Medulla oblongata (tissue), 1 donor: Measurements from ENCODE around the gene BTBD17.

ENCODE experiments used
- DNase-seq: peaks from one replicate; pipeline ENCODE4 v3.0.0-alpha.2; 2015; ENCODE audit errors: extremely low spot score

BTBD17 gene

GRCh38 chr17:74359916-74360315, 1.8 kb downstream of the BTBD17 start:
- DNase-seq = no peak

GRCh38 chr17:74358697-74359096, 3.0 kb downstream of the BTBD17 start:
- DNase-seq = no peak

GRCh38 chr17:74357466-74357809, 4.2 kb downstream of the BTBD17 start:
- DNase-seq = no peak

DNA sequence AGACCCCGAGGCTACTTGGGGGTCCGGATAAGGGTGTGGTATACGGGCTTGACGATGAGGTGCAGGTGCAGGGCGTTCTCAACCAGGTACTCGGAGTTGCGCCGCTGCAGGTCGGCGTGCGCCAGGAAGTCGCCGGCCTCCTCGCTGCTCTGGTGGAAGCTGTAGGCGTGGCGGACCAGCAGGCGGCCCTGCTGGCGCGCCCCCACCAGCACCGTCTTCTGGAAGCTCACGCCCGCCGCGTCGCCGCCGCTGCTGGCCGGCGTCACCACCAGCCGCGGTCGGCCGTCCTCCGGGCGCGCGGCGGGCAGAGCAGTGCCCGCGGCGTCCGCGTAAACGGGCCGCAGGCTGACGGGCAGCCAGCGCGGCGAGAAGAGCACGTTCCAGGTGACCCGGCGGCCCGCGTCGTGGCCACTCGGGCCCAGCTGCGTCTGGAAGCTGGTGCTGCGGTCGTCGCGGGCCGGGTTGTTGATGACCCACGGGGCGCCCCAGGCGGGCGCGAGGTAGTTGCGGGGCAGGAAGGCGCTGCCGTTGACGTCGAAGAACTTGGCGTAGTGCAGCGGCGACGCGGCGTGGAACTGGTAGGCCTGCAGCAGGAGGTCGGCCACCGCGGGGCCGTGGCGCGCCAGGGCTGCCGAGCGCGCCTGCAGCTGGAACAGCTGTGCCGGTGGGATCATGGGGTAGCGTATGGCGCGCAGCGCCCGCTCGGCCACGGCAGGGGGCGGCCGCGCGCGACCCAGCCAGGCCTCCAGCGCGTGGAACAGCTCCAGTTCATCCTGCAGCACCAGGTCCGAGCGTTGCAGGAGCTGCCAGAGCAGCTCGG, 4.8 kb downstream of the BTBD17 start:
- DNase-seq = no peak

DNA sequence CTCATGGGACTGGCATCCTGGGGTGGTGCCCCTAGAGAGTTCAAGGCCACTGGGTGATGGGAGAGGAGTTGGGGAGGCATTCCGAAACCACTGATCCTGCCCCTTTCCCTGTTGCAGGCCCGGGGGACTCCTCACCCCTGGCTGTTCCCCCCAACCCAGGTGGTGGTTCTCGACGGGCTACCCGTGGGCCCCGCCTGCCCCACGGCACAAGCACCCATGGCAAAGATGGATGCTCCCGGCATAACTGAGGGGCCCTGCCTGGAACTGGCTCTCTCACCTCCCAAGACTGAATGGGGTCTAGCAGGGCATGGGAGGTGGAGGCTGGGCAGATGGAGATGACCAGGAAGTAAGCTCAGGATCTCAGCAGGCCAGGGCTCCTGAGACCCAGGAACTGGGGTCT, 6.6 kb downstream of the BTBD17 start:
- no peak for DNase-seq

- no peak for DNase-seq
Observed at GRCh38 chr17:74354561-74354960, 7.1 kb downstream of the BTBD17 start.

DNA sequence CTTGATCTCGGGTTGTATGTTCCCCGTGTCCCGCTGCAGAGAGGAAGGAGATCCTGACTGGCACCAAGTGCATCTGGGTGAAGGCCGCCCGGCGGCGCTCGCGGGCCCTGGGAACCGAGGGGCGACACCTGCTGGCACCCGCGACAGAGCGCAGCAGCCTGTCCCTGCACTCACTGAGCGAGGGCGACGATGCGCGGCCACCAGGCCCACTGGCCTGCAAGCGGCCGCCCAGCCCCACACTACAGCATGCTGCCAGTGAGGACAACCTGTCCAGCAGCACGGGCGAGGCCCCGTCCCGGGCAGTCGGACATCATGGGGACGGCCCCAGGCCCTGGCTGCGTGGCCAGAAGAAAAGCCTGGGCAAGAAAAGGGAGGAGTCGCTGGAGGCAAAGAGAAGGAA, 7.5 kb downstream of the BTBD17 start:
- DNase-seq = no peak

- no peak for DNase-seq
Observed at GRCh38 chr17:74353446-74354060, 8.1 kb downstream of the BTBD17 start.

DNA sequence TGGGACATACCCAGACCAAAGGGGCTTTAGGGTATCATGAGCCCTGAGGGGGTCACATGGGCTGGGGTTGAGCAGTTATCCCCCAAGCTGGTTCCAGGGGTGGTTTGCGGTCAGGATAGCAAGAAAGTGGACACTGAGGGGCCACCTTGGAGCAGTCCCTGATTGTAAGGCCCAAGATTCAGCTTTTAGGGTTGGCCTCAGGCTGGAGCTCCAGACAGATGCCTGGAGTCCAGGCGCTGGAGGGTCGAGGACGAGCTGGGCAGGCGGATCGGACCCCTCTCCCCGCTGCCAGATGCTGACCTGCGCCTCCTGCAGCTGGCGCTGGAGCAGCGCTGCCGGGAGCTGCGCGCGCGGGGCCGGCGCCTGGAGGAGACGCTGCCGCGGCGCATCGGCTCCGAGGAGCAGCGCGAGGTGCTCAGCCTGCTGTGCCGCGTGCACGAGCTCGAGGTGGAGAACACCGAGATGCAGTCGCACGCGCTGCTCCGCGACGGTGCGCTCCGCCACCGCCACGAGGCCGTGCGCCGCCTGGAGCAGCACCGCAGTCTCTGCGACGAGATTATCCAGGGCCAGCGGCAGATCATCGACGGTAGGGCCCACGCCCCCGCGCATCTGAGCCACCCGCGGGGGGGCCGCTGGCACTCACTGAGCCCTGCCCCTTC, 10.0 kb downstream of the BTBD17 start:
- no peak for DNase-seq

GRCh38 chr17:74350486-74350885, 11.2 kb downstream of the BTBD17 start:
- no peak for DNase-seq

- no peak for DNase-seq
Observed at GRCh38 chr17:74349120-74349519, 12.5 kb downstream of the BTBD17 start.

DNA sequence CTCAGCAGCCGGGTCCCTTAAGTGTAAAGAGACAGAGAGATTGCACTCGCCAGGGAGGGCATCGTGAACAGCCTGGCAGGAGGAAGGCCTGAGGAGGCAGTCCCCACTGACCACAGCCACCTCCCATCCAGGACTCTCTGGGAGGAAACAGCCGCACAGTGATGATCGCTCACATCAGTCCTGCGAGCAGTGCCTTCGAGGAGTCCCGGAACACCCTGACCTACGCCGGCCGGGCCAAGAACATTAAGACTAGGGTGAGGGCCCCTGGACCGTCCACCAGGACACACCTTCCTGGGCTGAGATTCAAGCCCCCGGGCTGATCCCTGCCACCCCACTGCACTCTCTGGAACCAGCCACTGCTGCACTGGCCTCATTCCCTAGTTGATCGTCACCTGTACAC, 14.0 kb downstream of the BTBD17 start:
- no peak for DNase-seq

- DNase-seq = no peak
Observed at GRCh38 chr17:74345433-74346241, 16.0 kb downstream of the BTBD17 start.

DNA sequence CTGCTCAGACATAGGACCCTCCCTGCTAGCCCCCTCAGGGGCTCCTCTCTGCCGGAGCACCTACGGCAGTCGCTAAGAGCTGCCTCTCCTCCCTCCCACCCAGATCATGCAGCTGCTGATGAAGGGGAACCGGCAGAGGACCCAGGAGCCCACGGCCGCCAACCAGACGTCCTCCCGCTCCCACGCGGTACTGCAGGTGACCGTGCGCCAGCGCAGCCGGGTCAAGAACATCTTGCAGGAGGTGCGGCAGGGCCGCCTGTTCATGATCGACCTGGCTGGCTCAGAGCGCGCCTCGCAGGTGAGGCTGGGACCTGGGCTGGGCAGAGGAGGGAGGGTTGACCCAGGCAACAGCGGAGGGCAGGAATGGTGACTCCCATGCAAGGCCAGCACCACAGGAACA, 17.0 kb downstream of the BTBD17 start:
- no peak for DNase-seq

GRCh38 chr17:74343526-74344284, 18.0 kb downstream of the BTBD17 start:
- DNase-seq = no peak

- DNase-seq = no peak
Observed at GRCh38 chr17:74343121-74343520, 18.5 kb downstream of the BTBD17 start.

GRCh38 chr17:74342224-74342623, 19.4 kb downstream of the BTBD17 start:
- DNase-seq = no peak

DNA sequence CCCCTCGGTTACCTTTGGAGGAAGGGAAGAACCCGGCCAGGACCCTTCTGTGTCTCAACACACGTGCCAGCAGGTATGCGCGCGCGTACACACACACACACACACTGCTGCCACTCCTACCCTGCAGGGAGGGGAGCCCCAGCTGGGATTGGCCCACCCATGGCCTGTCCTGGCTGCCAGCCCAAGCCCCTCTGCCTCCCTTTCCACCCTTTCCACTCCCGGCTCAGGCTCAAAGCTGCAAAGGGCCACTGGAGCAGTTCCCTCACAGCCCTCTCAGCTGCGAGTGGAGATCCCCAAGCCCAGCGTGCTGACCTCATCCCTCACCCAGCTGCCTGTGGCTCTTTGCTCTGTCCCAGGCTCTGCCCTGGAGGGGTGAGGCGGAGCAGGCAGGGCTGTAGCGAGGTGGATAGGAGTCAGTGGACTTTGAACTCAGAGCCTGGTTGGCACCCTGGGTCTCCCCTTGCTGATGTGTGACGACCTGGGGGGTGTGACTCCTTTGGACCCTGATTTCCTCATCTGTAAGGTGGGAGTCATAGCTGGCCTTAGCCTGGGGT, 21.1 kb downstream of the BTBD17 start:
- peak; percentile 30 for DNase-seq

- no peak for DNase-seq
Observed at GRCh38 chr17:74339537-74340195, 22.0 kb downstream of the BTBD17 start.

DNA sequence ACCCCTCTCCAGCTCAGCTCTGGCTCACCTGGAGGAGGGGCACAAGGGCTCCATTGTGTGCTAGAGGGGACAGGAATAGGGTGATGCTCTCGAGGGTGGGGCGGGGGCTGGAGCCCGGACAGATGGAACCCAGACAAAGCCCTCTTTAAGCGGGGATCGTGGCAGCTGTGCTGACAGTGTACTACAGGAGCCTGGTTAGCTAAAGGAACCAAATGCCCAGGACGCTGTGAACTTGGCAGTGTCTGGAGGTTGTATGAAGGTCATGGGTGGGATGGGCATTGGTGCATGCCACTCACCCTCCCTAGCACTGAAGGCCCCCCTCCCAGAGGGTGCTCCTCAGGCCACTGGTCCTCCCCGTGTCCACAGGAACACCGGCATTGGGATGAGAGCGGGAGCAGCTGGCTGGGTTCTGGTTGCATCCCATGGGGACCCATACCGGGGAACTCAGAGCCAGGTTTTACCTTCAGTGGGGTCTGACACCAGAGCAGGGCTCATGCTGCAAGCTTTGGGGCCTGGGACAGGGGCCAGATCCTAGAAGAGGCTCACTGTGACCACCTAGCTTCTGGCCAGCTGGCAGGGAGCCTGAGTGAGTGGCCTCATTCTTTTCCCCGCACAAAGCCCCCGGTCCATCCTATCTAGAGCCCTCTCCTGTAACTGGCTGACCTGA, 23.7 kb downstream of the BTBD17 start:
- DNase-seq = peak; percentile 70
